GM18499 (cell line): Measurements from ENCODE around the gene ENO1.

Experiments used
- ATAC-seq: cut with Tn5 transposase; IDR thresholded peaks from one replicate; pipeline ENCODE4 v1.9.1; 2021; ENCODE audit warnings: moderate number of reproducible peaks; ENCODE audit not compliant: insufficient read depth, unreplicated experiment

The ENO1 gene

DNA sequence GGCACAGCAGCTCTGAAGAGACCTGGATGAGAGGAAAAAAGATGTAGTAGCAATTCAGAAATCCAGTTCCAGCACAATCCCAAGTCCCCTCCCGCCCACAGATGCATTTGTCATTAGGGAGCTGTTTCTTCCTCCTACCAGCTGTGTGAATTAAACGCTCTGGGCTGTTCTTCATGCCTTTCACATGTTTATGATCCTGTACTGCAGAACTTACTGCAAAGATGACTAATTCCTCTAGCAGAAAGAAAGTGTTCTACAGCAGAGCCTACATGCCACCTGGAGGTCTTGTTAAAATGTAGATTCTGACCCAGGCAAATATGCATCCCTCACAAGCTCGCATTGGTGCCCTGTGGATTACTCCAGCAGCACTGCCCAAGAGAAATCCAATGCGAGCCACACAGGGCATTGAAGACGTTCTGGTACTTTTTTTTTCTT lies 6.5 kb downstream of the ENO1 start:
- no peak for ATAC-seq

GRCh38 chr1:8871539-8871935 lies 6.9 kb downstream of the ENO1 start:
- no peak for ATAC-seq

- no peak for ATAC-seq
Observed at GRCh38 chr1:8870616-8871538, 7.6 kb downstream of the ENO1 start.

- ATAC-seq: no peak
Observed at GRCh38 chr1:8870103-8870502, 8.4 kb downstream of the ENO1 start.

DNA sequence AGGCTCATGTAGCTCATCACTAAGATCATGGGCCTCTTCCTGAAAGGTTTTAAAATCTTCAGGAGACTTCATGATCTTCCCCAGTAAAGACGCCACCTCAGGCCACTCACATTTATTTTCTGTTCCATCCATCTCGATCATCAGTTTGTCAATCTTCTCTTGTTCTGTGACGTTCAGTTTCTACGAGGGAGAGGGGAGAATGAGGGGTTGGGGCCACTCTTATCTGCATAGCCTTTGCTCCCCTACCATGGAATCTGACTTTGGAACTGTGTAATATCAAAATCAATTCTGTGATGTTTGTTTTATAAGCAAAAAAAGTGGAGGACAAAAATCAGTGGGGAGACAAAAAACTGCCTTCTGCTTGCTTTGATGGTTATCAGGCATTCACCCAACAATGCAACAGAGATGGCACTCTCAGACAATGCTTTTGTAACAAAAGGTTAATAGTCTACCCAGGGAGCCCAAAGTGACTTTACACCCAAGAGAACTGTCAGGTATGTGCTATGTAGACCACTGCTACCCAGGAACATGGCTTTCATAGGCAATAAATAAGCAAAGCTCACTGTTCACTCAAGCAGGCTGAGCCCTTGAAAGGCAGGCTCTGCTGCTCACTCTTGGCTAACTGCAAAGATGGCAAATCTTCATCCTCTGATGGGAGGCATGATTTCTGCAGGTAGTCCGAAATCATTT lies 10.5 kb downstream of the ENO1 start:
- ATAC-seq: no peak

DNA sequence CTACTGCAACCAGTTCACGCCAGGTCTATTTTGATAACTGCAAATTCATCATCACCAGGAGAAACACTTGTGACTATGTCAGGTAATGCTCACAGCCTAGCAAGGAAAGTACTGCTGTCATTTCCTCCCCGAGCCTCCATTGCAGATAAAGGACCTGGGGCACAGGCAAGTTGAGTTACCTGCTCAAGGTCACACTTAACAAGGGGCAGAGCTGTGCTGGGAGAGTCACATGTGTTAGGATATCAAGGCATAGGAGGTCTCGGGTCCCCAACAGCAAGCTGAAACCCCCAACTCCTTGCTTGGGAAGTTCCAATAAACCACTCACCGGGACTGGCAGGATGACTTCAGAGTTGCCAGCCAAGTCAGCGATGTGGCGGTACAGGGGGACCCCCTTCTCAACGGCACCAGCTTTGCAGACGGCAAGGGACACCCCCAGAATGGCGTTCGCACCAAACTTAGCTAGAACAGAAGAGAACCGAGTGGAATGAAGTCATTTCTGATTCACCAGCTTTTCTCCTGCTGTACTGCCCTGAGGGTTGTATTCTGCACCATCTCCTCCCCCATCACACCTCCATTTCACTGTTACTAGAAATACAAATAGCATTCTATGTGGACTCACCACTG lies 11.6 kb downstream of the ENO1 start:
- no peak for ATAC-seq

DNA sequence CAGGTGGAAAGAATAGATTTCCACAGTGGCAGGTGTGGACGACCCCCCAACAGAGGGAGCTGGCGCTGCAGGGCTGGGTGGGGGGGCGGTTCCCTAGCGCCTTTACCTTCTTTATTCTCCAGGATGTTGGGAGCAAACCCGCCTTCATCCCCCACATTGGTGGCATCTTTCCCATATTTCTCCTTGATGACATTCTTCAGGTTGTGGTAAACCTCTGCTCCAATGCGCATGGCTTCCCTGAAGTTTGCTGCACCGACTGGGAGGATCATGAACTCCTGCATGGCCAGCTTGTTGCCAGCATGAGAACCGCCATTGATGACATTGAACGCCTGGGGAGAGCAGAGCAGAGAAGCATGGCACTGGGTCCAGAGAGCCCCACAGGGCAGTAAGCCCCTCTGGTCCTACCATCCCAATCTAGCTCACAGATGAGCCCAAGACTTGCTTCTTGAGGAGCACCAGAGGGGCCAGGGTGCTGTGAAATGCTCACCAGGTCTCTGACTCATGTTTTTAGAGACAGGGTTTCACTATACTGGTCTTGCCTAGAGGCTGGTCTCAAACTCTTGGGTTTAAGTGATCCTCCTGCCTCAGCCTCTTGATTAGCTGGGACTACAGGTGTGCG lies 12.2 kb downstream of the ENO1 start:
- no peak for ATAC-seq

DNA sequence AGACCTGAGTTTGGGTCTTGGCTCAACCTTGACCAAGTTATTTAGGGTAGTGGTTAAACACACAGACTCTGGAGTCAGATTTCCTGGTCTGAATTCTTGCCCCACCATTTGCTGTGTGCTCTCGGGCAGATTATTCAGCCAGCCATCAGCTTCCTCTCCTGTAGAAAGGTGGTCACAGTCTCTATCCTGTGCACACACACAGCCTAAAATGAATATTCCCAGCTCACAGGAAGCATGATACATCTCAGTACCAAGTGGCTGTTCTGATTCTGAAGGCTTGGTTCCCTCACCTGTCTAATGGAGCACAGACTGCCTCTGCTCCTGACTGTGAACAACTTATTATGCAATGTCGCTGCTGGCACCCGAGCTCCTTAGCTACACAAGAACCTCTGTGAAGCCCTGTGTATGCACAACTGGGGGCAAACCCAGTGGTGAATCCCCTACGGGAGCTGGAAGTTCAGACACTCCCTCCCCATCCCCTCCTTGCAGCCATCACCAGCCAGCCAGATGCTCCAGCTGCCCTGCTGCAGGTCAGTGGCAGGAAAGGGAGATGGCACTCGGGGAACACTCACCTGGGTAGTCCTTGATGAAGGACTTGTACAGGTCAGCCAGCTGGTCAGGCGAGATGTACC lies 13.7 kb downstream of the ENO1 start:
- ATAC-seq: no peak

GRCh38 chr1:8863794-8864233 lies 14.7 kb downstream of the ENO1 start:
- no peak for ATAC-seq

DNA sequence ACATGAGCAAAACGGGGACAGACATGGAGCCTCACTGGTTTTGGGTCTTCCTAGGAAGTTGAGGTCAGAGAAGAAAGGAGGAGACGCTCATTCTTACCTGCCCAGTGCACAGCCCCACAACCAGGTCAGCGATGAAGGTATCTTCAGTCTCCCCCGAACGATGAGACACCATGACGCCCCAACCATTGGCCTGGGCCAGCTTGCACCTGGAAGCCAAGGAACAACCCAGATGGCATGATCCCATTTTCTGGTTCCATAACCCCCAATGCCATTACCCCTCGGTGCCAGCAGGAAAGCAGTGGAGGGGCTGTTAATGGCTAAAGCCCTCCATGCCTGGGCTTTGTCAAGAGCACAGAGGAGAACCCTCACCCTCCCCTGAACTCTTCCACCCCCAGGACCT lies 15.3 kb downstream of the ENO1 start:
- ATAC-seq: no peak

DNA sequence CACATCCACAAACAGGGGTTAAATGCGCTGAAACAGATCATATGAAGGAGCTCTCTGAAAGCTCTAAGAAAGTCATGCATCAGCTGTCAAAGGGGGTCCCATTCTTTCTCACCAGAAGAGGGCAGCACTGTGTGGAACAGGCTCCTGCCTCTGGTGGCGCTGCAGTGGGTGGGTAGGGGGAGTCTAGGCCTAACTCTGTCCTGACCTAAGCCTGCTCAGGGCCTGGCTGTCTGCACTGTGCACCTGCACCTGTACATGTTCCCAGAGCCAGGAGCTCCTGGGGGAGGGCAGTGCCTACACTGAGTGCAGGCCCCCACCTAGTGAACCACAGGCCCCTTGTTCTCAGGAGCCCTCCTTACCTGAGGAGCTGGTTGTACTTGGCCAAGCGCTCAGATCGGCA lies 16.0 kb downstream of the ENO1 start:
- ATAC-seq: no peak

DNA sequence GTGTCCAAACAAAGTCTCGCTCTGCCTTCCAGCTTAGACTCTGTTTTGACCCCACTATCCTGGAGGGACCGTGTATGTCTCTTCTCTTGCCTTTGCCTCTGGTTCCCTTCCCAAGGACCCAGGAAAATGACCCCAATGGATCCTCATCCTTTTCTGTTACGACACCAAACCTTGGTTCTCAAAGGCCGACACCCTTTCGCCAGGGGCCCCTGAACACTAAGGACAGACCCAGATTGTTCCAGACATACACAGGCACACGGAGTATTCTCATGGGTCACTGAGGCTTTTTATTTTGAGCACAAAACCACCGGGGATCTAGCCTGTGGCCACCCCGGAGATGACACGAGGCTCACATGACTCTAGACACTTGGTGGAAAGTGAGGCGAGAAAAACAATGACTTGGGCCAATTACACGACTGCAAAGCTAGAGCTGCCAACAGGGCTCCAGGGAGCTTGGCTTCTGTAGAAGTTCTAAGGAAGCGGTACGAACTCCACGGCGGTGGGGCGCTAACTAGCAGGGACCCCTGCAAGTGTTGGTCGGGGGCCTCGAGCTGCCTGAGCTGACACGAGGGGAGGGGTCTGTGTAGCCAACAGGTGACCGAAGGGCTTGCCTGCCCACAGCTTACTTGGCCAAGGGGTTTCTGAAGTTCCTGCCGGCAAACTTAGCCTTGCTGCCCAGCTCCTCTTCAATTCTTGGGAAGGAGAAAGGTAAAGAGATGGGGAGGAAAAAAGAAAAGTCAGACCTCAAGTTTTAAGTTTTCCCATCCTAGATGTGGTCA lies 17.6 kb downstream of the ENO1 start:
- ATAC-seq: no peak

DNA sequence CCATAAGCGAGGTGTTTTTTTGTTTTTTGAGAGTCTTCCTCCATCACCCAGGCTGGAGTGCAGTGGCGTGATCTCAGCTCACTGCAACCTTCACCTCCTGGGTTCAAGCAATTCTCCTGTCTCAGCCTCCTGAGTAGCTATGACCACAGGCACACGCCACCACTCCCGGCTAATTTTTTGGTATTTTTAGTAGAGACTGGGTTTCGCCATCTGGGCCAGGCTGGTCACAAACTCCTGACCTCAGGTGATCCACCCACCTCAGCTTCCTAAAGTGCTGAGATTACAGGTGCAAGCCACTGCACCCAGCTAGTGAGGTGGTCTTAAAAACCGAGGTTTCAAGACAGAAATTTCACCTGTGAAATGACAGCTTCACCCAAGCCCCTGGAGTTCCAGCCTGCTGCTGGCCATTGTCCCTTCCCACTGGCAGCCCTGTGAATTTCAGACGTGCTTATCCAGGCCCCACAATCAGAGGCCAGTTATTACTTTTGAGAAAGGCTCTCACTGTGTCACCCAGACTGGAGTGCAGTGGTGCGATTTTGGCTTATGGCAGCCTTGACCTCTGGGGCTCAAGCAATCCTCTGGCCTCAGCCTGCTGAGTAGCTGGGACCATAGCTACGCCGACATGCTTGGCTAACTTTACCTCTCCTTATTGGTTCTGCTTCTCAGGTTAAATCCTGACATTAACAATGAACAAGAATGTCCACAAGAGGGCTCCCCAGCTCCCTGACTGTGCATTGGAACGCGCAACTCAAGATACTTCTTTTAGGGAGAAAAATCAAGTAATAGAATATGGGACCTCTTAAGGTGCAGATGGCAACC lies 19.4 kb downstream of the ENO1 start:
- ATAC-seq: no peak

DNA sequence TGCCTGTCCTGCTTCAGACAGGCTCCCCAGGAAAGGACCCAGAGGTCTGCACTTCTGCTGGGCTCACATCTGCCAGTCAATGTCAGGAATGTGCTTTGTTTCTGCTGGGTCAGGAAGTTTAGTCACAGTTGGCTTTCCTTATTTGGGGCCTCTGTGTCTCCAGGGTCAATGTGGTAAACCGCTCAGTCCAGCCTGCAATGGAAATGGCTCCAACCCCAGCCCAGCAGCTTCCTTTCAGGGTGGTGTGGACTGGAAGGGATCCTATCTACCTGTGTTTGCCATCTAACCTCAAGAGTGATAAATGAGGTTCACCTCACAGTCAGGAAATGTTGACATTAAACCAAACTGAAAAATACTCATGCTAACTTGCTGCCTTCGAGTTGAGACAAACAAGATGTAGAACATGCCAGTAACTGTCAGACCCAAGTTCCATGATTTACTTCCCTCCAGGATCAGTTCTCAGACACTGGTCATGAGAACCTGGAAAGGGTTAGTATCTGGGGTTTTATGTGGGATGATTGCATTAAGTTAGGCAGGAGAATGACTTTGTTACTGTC lies 20.3 kb downstream of the ENO1 start:
- no peak for ATAC-seq

GRCh38 chr1:8856689-8857412 lies 21.6 kb downstream of the ENO1 start:
- no peak for ATAC-seq

DNA sequence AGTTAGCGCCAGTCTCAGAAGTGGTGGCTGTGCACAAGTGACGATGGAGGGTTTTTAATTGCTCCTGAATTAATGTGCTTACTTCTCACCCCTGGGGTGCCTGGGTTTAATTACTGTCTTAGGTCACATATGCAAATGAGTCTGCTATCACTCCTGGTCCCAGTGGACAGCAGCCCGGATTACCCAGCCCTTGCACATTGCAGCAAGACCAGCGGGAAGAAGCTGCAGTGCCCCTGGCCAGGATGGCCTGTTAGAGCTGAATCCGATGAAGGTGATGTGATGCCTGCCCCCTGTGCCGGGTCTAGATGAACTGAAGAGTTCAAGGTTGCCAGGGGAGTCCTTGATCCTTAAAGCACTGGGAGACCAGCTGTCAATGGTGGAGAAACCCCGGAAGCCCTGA lies 24.2 kb downstream of the ENO1 start:
- no peak for ATAC-seq

GRCh38 chr1:8851060-8851459 lies 27.4 kb downstream of the ENO1 start:
- ATAC-seq: no peak
